Measurements from ENCODE around the gene PURA.

Gene PURA

DNA sequence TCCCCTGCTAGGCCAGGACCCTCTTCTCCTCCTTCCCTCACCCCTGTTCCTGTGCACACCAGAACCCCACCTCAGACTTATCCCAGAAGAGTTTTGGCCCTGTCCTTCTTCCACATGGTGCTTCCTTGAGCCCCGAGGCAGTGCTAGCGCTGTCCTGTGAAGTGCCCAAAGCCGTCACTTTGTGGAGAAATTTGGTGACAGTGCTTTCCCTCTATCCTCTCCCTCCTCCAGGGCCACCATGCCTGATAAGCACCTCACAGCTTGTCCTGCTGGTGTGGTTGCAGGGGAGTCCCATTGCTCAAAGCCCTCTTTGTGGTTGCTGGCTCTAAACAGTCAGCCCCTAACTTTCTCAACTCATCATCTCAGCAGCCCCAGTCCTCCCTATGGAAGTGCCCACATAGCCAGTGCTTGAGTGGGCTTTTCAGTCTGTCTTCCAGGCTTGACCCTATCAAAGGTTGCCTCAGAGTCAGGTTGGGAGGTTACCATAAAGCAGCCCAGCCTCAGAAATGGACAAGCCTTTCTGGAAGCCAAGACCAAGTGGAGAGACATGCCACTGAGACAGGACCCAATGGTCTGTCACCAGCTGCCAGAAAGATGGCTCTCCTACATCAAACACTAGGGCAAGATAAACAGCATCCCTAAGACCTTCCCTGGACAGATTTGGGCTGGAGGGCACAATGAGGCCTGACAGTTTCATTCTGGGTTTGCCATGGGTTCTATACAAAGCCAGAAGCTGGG lies 29.8 kb downstream of the PURA start:
- Histone ChIP-seq H3K4me1 (ENCODE audit: control insufficient read depth, insufficient read depth, low read length) (no peaks in the 10 kb centered on the region), H3K9me3 (ENCODE audit: control insufficient read depth, insufficient read depth, low read depth, low read length) (no peaks in the 10 kb centered on the region), H3K27ac (ENCODE audit: extremely low read depth, low read depth, low read length) (no peak overlapping the region), H3K36me3 (ENCODE audit: control insufficient read depth in 2 of 2, insufficient read depth in 1 of 2, low read length in 2 of 2) (no peaks in the 10 kb centered on the region), H3K4me3 (ENCODE audit: low read depth, low read length) (no peak overlapping the region)
- TF ChIP-seq ZNF2 (tag by site-specific recombination; IDR thresholded peaks at IDR 0.05), result no peak
- TF ChIP-seq ZFP41 (tag by site-specific recombination; IDR thresholded peaks at IDR 0.05; ENCODE audit: borderline replicate concordance), result no peak
- no peak for TF ChIP-seq PRDM1 (tag by site-specific recombination; IDR thresholded peaks at IDR 0.05)
- no peak for TF ChIP-seq ZNF114 (tag by site-specific recombination; IDR thresholded peaks at IDR 0.05)
- TF ChIP-seq ZNF202 (tag by site-specific recombination; IDR thresholded peaks at IDR 0.05; ENCODE audit: borderline replicate concordance), result no peak
- TF ChIP-seq ZNF664 (tag by site-specific recombination; IDR thresholded peaks at IDR 0.05), result no peak
- TF ChIP-seq, protein P1, sequence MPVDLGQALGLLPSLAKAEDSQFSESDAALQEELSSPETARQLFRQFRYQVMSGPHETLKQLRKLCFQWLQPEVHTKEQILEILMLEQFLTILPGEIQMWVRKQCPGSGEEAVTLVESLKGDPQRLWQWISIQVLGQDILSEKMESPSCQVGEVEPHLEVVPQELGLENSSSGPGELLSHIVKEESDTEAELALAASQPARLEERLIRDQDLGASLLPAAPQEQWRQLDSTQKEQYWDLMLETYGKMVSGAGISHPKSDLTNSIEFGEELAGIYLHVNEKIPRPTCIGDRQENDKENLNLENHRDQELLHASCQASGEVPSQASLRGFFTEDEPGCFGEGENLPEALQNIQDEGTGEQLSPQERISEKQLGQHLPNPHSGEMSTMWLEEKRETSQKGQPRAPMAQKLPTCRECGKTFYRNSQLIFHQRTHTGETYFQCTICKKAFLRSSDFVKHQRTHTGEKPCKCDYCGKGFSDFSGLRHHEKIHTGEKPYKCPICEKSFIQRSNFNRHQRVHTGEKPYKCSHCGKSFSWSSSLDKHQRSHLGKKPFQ (tag by site-specific recombination; IDR thresholded peaks at IDR 0.05), result no peak
- no peak for TF ChIP-seq ZNF350 (tag by site-specific recombination; IDR thresholded peaks at IDR 0.05)
- TF ChIP-seq, protein P2, sequence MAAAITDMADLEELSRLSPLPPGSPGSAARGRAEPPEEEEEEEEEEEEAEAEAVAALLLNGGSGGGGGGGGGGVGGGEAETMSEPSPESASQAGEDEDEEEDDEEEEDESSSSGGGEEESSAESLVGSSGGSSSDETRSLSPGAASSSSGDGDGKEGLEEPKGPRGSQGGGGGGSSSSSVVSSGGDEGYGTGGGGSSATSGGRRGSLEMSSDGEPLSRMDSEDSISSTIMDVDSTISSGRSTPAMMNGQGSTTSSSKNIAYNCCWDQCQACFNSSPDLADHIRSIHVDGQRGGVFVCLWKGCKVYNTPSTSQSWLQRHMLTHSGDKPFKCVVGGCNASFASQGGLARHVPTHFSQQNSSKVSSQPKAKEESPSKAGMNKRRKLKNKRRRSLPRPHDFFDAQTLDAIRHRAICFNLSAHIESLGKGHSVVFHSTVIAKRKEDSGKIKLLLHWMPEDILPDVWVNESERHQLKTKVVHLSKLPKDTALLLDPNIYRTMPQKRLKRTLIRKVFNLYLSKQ (tag by site-specific recombination; IDR thresholded peaks at IDR 0.05; ENCODE audit: borderline replicate concordance), result no peak
- no peak for TF ChIP-seq HOXD13 (CRISPR knock-in tag; IDR thresholded peaks at IDR 0.05; ENCODE audit: borderline replicate concordance)
- TF ChIP-seq ZNF600 (tag by site-specific recombination; IDR thresholded peaks at IDR 0.05), result no peak
- TF ChIP-seq ZNF223 (tag by site-specific recombination; IDR thresholded peaks at IDR 0.05), result no peak
- TF ChIP-seq, protein P3, sequence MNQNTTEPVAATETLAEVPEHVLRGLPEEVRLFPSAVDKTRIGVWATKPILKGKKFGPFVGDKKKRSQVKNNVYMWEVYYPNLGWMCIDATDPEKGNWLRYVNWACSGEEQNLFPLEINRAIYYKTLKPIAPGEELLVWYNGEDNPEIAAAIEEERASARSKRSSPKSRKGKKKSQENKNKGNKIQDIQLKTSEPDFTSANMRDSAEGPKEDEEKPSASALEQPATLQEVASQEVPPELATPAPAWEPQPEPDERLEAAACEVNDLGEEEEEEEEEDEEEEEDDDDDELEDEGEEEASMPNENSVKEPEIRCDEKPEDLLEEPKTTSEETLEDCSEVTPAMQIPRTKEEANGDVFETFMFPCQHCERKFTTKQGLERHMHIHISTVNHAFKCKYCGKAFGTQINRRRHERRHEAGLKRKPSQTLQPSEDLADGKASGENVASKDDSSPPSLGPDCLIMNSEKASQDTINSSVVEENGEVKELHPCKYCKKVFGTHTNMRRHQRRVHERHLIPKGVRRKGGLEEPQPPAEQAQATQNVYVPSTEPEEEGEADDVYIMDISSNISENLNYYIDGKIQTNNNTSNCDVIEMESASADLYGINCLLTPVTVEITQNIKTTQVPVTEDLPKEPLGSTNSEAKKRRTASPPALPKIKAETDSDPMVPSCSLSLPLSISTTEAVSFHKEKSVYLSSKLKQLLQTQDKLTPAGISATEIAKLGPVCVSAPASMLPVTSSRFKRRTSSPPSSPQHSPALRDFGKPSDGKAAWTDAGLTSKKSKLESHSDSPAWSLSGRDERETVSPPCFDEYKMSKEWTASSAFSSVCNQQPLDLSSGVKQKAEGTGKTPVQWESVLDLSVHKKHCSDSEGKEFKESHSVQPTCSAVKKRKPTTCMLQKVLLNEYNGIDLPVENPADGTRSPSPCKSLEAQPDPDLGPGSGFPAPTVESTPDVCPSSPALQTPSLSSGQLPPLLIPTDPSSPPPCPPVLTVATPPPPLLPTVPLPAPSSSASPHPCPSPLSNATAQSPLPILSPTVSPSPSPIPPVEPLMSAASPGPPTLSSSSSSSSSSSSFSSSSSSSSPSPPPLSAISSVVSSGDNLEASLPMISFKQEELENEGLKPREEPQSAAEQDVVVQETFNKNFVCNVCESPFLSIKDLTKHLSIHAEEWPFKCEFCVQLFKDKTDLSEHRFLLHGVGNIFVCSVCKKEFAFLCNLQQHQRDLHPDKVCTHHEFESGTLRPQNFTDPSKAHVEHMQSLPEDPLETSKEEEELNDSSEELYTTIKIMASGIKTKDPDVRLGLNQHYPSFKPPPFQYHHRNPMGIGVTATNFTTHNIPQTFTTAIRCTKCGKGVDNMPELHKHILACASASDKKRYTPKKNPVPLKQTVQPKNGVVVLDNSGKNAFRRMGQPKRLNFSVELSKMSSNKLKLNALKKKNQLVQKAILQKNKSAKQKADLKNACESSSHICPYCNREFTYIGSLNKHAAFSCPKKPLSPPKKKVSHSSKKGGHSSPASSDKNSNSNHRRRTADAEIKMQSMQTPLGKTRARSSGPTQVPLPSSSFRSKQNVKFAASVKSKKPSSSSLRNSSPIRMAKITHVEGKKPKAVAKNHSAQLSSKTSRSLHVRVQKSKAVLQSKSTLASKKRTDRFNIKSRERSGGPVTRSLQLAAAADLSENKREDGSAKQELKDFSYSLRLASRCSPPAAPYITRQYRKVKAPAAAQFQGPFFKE (tag by site-specific recombination; IDR thresholded peaks at IDR 0.05; ENCODE audit: borderline replicate concordance), result no peak
- CTCF ChIA-PET, result interaction anchor here (0.6 to 10.4 kb wide), 28 partner anchors 8 to 356 kb away, joined by 3 to 109 read pairs (median 6); partner anchors contain the start of gene PURA
- POLR2A ChIA-PET, result no interaction called here

DNA sequence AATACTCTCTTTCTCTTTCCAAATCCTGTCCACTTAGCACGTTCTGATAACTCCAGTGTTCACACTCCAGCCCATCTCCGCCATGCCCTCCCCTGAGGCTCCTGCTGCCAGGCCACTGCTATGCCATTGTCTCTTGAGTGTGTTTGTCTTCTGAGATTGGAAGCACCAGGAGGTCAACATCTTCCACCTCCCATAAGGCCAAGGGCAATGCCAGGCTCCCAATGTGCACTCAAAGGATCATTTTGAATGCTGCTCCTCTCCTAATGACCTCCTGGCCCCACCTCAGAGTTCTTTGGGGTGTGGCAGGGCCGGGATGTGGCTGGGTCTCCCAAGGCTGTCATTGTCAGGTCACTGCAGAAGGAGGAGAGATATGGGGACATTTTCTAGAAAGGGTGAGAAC lies 31.3 kb downstream of the PURA start:
- POLR2A ChIA-PET, result interaction anchor here (0.5 to 0.9 kb wide), 2 partner anchors 65 to 102 kb away, joined by 3 read pairs; partner anchors contain the start of gene NRG2
- TF ChIP-seq HOXD13 (CRISPR knock-in tag; IDR thresholded peaks at IDR 0.05; ENCODE audit: borderline replicate concordance) (no peak), GLIS2 (tag by site-specific recombination; IDR thresholded peaks at IDR 0.05) (peak; percentile 35; the same call in 1 of the 2 replicates), ZNF266 (tag by site-specific recombination; IDR thresholded peaks at IDR 0.05; ENCODE audit: low read depth) (no peak)
- TF ChIP-seq, protein P3 (tag by site-specific recombination; IDR thresholded peaks at IDR 0.05; ENCODE audit: borderline replicate concordance), result no peak
- TF ChIP-seq, protein P4, sequence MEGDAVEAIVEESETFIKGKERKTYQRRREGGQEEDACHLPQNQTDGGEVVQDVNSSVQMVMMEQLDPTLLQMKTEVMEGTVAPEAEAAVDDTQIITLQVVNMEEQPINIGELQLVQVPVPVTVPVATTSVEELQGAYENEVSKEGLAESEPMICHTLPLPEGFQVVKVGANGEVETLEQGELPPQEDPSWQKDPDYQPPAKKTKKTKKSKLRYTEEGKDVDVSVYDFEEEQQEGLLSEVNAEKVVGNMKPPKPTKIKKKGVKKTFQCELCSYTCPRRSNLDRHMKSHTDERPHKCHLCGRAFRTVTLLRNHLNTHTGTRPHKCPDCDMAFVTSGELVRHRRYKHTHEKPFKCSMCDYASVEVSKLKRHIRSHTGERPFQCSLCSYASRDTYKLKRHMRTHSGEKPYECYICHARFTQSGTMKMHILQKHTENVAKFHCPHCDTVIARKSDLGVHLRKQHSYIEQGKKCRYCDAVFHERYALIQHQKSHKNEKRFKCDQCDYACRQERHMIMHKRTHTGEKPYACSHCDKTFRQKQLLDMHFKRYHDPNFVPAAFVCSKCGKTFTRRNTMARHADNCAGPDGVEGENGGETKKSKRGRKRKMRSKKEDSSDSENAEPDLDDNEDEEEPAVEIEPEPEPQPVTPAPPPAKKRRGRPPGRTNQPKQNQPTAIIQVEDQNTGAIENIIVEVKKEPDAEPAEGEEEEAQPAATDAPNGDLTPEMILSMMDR (tag by site-specific recombination; IDR thresholded peaks at IDR 0.05), result no peak

More for the DNA sequence above, 31.3 kb downstream of the PURA start:
- Histone ChIP-seq H3K4me1 (ENCODE audit: control insufficient read depth, insufficient read depth, low read length) (no peaks in the 10 kb centered on the region), H3K36me3 (ENCODE audit: control insufficient read depth in 2 of 2, insufficient read depth in 1 of 2, low read length in 2 of 2) (no peaks in the 10 kb centered on the region), H3K27ac (ENCODE audit: extremely low read depth, low read depth, low read length) (no peak overlapping the region), H3K9me3 (ENCODE audit: control insufficient read depth, insufficient read depth, low read depth, low read length) (no peaks in the 10 kb centered on the region), H3K4me3 (ENCODE audit: low read depth, low read length) (no peak overlapping the region)
- CTCF ChIA-PET, result interaction anchor here (0.6 to 10.4 kb wide), 21 partner anchors 8 to 822 kb away, joined by 3 to 109 read pairs (median 7); partner anchors contain the start of gene PURA
